ENCODE results near the gene LRRC46.

Gene LRRC46

GRCh38 chr17:47830396-47831002 lies 971 bp upstream of the LRRC46 start:
- DNase-seq (ENCODE audit: low spot score): no peak

GRCh38 chr17:47831934-47832327 lies 461 bp downstream of the LRRC46 start:
- no peak for DNase-seq (ENCODE audit: low spot score)

GRCh38 chr17:47834756-47835155 lies 3.3 kb downstream of the LRRC46 start:
- DNase-seq (ENCODE audit: low spot score): no peak

GRCh38 chr17:47836601-47837000 lies 5.1 kb downstream of the LRRC46 start:
- no peak for DNase-seq (ENCODE audit: low spot score)

- DNase-seq (ENCODE audit: low spot score): no peak
Measured at GRCh38 chr17:47837401-47838039, 6.0 kb downstream of the LRRC46 start.

- no peak for DNase-seq (ENCODE audit: low spot score)
Measured at GRCh38 chr17:47838636-47839035, 7.2 kb downstream of the LRRC46 start.

- DNase-seq (ENCODE audit: low spot score): no peak
Measured at GRCh38 chr17:47839071-47839470, 7.6 kb downstream of the LRRC46 start.

- DNase-seq (ENCODE audit: low spot score): no peak
Measured at GRCh38 chr17:47840001-47840741, 8.7 kb downstream of the LRRC46 start.

- peak; percentile 87 for DNase-seq (ENCODE audit: low spot score)
Measured at GRCh38 chr17:47840742-47841487, 9.4 kb downstream of the LRRC46 start, which contains the start of gene SCRN2. Gene SCRN2 (minus strand): TSS chr17:47841273. CDS start chr17:47840843, 430 bp downstream.

- no peak for DNase-seq (ENCODE audit: low spot score)
Measured at GRCh38 chr17:47841488-47842291, 10.2 kb downstream of the LRRC46 start.

- DNase-seq (ENCODE audit: low spot score): no peak
Measured at GRCh38 chr17:47843391-47843730, 11.9 kb downstream of the LRRC46 start.

- no peak for DNase-seq (ENCODE audit: low spot score)
Measured at GRCh38 chr17:47844227-47844626, 12.8 kb downstream of the LRRC46 start.

- no peak for DNase-seq (ENCODE audit: low spot score)
Measured at GRCh38 chr17:47844814-47845715, 13.6 kb downstream of the LRRC46 start.

GRCh38 chr17:47845716-47846075 lies 14.2 kb downstream of the LRRC46 start:
- DNase-seq (ENCODE audit: low spot score): no peak

GRCh38 chr17:47846716-47847340 lies 15.4 kb downstream of the LRRC46 start:
- no peak for DNase-seq (ENCODE audit: low spot score)

- no peak for DNase-seq (ENCODE audit: low spot score)
Measured at GRCh38 chr17:47847341-47848197, 16.1 kb downstream of the LRRC46 start.

- DNase-seq (ENCODE audit: low spot score): no peak
Measured at GRCh38 chr17:47848198-47848513, 16.7 kb downstream of the LRRC46 start.

- no peak for DNase-seq (ENCODE audit: low spot score)
Measured at GRCh38 chr17:47850373-47850691, 18.9 kb downstream of the LRRC46 start.

- no peak for DNase-seq (ENCODE audit: low spot score)
Measured at GRCh38 chr17:47850692-47851573, 19.5 kb downstream of the LRRC46 start, which contains the start of gene SP6. Gene SP6 (minus strand): TSS chr17:47851163. CDS start chr17:47848429, 2,734 bp downstream.

All from kidney capillary endothelial cell (primary cell).